GM12873 (cell line): Measurements from ENCODE around the gene AGAP1.

Source experiments
- CTCF ChIP-seq: IDR thresholded peaks from 2 replicates; pipeline ENCODE4 v1.5.1; 2012; ENCODE audit warnings: low read depth, mild to moderate bottlenecking, moderate library complexity, low read length, control low read depth; ENCODE audit not compliant: insufficient read depth; ENCODE audit errors: missing control alignments

AGAP1 gene

GRCh38 chr2:235766278-235766677 lies 272.4 kb downstream of the AGAP1 start:
- peak; percentile 84 for TF ChIP-seq CTCF

DNA sequence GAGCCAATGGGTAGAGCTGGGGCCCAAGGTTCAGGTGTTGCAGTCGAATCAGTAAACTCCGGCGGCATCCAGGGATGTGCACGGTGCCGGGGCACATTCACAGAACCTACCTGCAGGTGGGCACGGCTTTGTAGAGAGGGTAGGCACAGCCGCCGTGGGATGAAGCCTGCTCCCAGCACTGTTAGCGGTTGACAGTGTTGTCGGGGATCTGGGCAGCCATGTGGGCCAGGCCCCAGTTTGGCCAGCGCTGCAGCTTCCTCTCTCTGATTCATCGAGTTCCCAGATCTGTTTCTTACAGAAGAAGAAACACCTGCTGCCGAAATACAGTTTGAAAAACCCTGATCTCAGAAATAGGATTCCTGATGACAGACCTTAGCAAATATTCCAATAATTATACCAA lies 274.8 kb downstream of the AGAP1 start:
- no peak for TF ChIP-seq CTCF

- no peak for TF ChIP-seq CTCF
Observed at GRCh38 chr2:235769046-235769445, 275.2 kb downstream of the AGAP1 start.

- TF ChIP-seq CTCF = no peak
Observed at GRCh38 chr2:235770909-235771820, 277.3 kb downstream of the AGAP1 start.

DNA sequence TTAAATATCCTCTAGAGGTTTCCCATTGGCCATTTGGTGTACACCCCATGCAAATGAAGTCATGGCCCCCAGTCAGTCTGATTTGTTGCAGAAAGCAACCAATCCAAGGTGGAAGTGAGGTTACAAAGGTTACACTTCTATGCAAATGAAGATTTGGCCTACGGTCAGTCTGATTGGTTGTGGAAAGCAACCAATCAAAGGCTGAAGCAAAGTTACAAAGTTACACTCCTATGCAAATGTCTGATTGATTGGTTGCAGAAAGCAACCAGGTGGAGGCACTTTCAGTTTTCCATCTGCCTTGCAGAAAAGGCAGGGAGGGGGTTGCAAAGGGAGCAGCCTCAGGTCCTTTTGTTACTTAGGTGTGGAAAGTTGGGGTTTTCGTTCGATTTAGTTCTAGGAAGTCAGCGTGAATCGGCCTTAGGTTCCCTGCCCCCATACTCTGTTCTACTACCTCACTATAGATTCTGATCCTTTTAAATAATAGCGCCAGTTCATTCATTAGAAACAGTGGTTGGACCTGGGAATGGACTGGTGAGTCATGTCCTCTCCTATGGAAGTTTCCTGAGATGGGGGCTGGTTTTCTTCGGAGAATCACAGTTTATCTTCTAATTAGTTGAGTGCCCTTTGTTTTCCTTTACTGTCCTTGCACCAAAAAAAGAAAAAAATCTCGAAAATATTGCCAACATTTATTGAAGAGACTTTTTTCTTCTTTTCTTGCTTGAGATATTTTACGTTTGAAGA lies 279.5 kb downstream of the AGAP1 start:
- TF ChIP-seq CTCF = no peak

DNA sequence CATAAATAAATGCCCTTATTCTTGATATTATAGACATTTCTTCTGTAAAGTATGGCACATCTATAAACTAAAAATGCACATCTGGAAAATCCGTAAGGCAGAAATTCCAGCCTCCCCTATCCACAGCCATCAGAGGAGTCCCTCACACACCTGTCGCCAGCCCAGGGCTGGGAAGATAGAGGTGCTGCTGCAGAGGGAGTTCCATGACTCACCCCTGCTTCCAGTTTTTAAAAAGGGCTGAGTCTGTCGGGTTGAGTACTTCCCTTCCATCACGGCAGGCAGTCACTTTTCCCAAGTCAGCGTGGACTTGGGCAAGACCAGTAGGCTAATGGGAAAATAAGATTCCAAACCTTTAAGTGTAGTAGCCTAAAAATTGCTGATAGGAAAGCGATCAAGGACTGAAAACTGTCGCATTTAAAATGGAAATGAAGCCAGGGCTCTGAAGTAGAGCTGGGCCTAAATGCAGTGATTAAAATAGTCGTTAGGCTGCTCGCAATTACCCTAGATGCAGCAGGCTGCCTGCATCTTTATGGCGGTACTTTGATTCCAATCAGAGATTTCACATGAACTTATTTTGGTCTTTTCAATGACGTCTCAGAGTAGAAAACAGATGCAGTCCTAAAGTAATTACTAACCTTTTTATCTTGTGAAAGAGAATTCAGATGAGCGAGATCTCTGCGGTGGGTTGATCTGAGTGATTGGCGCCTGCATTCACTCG lies 280.5 kb downstream of the AGAP1 start:
- no peak for TF ChIP-seq CTCF

DNA sequence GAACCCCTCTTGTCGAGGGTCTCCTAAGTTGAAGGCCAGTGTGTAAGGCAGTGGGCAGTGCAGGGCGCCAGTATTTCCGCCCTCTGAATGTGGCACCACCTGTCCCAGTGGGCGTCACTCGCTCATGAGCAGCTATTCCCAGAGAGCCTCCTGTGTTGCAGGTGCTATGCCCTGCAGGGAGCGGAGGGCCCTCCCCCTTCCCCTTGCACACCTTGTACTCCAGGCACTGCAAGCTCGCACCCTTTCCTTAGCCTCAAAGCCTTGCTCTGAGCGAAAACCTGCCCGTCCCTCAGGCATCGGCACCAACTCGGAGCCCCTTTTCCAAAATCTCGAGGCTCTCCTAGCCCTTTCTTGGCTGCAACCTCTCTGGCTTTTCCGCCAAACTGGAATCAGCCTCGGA lies 282.7 kb downstream of the AGAP1 start:
- no peak for TF ChIP-seq CTCF
